ENCODE data around the gene LYPLAL1. TPM values are rescaled to one million over a fixed set of nuclear protein-coding genes. Genes with fewer than 3 reads are reported as not detected.

Gene LYPLAL1
- total and polyA plus RNA-seq, 9 of the 15 experiments (the other 6 are each of a cell fraction or from before 2014, with no cell fraction given) = 14.9 to 179 (median 46.3) TPM

DNA sequence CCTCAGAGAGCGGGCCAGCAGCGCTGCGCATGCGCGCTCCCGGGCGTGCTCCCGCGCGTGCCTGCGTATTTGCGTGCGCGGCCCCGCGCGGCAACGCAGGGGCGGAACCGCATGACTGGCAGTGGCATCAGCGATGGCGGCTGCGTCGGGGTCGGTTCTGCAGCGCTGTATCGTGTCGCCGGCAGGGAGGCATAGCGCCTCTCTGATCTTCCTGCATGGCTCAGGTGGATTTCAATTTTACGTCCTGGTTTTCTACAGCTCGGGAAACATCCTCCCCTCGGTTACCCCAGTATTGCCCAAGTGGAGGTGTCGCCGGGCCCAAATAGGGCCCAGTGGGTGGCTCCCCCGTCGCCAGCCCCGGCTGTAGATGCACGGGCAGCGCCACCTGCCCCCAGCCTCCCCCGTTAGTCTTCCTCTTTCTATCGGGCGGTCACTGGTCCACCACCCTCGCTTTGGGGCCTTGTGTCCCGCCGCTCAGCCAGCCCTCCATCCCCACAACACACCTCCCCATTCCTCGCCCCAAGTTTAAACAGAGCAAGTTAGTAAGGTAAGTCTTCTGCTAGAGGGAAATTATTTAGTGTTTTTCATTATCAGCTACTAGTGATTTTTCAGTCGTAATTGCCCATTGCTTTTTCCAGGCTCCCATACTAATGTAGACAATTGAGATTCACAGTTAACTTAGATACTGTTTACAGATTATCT lies at the start of gene LYPLAL1 (continued):
- TF ChIP-seq CUX1 (CRISPR knock-in tag; IDR thresholded peaks at IDR 0.05) = 0 out of 2 replicates have a peak, but pooled peaks have one; percentile 64
- no peak; the same call in 1 of the 2 replicates for TF ChIP-seq ZNF134 (CRISPR knock-in tag; conservative IDR thresholded peaks at IDR 0.05)
- no peak for TF ChIP-seq LCOR (CRISPR knock-in tag; IDR thresholded peaks at IDR 0.05)
- TF ChIP-seq CBX3 (IDR thresholded peaks at IDR 0.05; ENCODE audit: borderline replicate concordance in 1 of 2, low read length in 2 of 2) = no peak; a peak in 1 of 3 replicates
- TF ChIP-seq SMAD4 (CRISPR knock-in tag; conservative IDR thresholded peaks at IDR 0.05) = peak; percentile 61
- TF ChIP-seq NFYB (IDR thresholded peaks at IDR 0.05; ENCODE audit: extremely low read depth, insufficient read length) = no peak
- TF ChIP-seq TARDBP (IDR thresholded peaks at IDR 0.05) = peak; percentile 41; the same call in 1 of the 2 replicates
- no peak for TF ChIP-seq CREBBP (IDR thresholded peaks at IDR 0.05; ENCODE audit: low read depth, low read length)
- TF ChIP-seq MEF2D (tag; conservative IDR thresholded peaks at IDR 0.05; ENCODE audit: low read depth) = no peak
- no peak for TF ChIP-seq ATF1 (CRISPR knock-in tag; IDR thresholded peaks at IDR 0.05)
- peak; percentile 90 for TF ChIP-seq ATF1 (tag; IDR thresholded peaks at IDR 0.05)
- TF ChIP-seq ZNF785 (CRISPR knock-in tag; IDR thresholded peaks at IDR 0.05) = no peak
- peak; percentile 65 for TF ChIP-seq HNRNPLL (IDR thresholded peaks at IDR 0.05; ENCODE audit: low read depth, low read length, poor library complexity, severe bottlenecking)
- TF ChIP-seq ZNF175 (CRISPR knock-in tag; IDR thresholded peaks at IDR 0.05; ENCODE audit: low read depth) = no peak
- no peak for TF ChIP-seq ZNF253 (CRISPR knock-in tag; conservative IDR thresholded peaks at IDR 0.05)
- TF ChIP-seq HNRNPL (IDR thresholded peaks at IDR 0.05; ENCODE audit: low read depth, low read length) = peak; percentile 86
- 0 out of 4 replicates have a peak, but pooled peaks of 1 of the 2 experiments have one; percentile 36 for TF ChIP-seq KDM1A (IDR thresholded peaks at IDR 0.05)
- TF ChIP-seq SRSF9 (IDR thresholded peaks at IDR 0.05; ENCODE audit: borderline replicate concordance, low read depth, low read length) = no peak
- no peak for TF ChIP-seq FOXA1 (IDR thresholded peaks at IDR 0.05; ENCODE audit: borderline replicate concordance)
- peak; percentile 85 for TF ChIP-seq PML (IDR thresholded peaks at IDR 0.05; ENCODE audit: low read length)
- peak; percentile 100 for TF ChIP-seq RBFOX2 (IDR thresholded peaks at IDR 0.05; ENCODE audit: low read depth, low read length)
- 0 out of 2 replicates have a peak, but pooled peaks have one; percentile 23 for TF ChIP-seq ATF3 (IDR thresholded peaks at IDR 0.05)
- no peak for TF ChIP-seq ATF3 (CRISPR knock-in tag; conservative IDR thresholded peaks at IDR 0.05)
- TF ChIP-seq ZNF75A (CRISPR knock-in tag; IDR thresholded peaks at IDR 0.05) = no peak
